Breast epithelium (tissue), 3 donors: ENCODE results near the gene BBOX1.

ENCODE experiments used
- POLR2A ChIP-seq: fragments of 450-650 bp; IDR thresholded peaks from one replicate; pipeline ENCODE4 v1.6.1; 2016; ENCODE audit warnings: antibody characterized with exemption, mild to moderate bottlenecking, moderate library complexity
- TF ChIP-seq, protein P1 (sequence below), 3 donors: fragments of 450-650 bp; IDR thresholded peaks; one replicate each; pipeline ENCODE4 v1.5.1; 2016 to 2017; ENCODE audit warnings: antibody characterized with exemption in 3 of 3, mild to moderate bottlenecking in 3 of 3, moderate library complexity in 3 of 3

DNA sequence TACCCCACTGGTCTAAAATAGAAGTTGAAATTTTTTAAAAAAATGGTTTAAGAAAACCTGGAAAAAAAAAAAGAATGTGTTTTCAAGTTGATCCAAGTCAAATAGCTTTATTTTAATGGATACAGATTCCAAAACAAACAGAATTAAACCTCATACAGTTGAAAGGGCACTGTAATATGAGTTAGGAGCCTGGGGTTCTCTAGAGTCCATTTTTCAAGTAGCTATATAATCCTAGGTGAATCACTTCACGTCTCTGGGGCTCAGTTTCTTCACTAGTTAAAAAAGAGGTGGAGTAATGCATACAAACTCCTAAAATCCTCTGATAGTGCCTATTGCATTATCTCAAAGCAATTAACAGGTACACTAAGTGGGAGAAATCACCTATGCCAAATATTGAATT lies 132.9 kb downstream of the BBOX1 start:
- TF ChIP-seq, protein P1, sequence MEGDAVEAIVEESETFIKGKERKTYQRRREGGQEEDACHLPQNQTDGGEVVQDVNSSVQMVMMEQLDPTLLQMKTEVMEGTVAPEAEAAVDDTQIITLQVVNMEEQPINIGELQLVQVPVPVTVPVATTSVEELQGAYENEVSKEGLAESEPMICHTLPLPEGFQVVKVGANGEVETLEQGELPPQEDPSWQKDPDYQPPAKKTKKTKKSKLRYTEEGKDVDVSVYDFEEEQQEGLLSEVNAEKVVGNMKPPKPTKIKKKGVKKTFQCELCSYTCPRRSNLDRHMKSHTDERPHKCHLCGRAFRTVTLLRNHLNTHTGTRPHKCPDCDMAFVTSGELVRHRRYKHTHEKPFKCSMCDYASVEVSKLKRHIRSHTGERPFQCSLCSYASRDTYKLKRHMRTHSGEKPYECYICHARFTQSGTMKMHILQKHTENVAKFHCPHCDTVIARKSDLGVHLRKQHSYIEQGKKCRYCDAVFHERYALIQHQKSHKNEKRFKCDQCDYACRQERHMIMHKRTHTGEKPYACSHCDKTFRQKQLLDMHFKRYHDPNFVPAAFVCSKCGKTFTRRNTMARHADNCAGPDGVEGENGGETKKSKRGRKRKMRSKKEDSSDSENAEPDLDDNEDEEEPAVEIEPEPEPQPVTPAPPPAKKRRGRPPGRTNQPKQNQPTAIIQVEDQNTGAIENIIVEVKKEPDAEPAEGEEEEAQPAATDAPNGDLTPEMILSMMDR (IDR thresholded peaks at IDR 0.05): no peak
- TF ChIP-seq POLR2A: no peak
